Tibial nerve (tissue), 4 donors: ENCODE data around the gene SLC45A3.

Experiments
- CTCF ChIP-seq, 5 experiments: fragments of 200-600 bp in 3 of 5; fragments of 450-650 bp in 2 of 5; sonication (generic) in 3 of 5; IDR thresholded peaks; one replicate each; pipeline ENCODE4 v1.5.1; 2016 to 2019; ENCODE audit warnings: antibody characterized with exemption in 5 of 5, mild to moderate bottlenecking in 3 of 5, moderate library complexity in 2 of 5
- EP300 ChIP-seq, 2 donors: sonication (generic); formaldehyde crosslinking; IDR thresholded peaks; one replicate each; pipeline ENCODE4 v1.6.1; 2017; ENCODE audit warnings: antibody characterized with exemption in 2 of 2, mild to moderate bottlenecking in 1 of 2
- POLR2A ChIP-seq, 2 donors: fragments of 450-650 bp; IDR thresholded peaks; one replicate each; pipeline ENCODE4 v1.6.1; 2017; ENCODE audit warnings: antibody characterized with exemption in 2 of 2, mild to moderate bottlenecking in 2 of 2, moderate library complexity in 2 of 2

GRCh38 chr1:205631010-205631767 lies 49.1 kb downstream of the SLC45A3 start:
- TF ChIP-seq POLR2A (IDR thresholded peaks at IDR 0.05), result no peak
- no peak for TF ChIP-seq CTCF (IDR thresholded peaks at IDR 0.05)
- peak in 1 of 2 donors; percentile 55 for TF ChIP-seq EP300 (IDR thresholded peaks at IDR 0.05)
